Measurements from ENCODE around the gene KAT6B.
A peak's percentile ranks its signal among the peaks of the same experiment; 100 is the strongest.
"Not testable (repeated sequence)": the region's sequence is repeated elsewhere in the genome, so short reads cannot be mapped to it uniquely, and the experiment has no call there.

The KAT6B gene

GRCh38 chr10:74863551-74863950 lies 37.2 kb downstream of the KAT6B start:
- DNase-seq, result no peak

GRCh38 chr10:74867351-74867750 lies 41.0 kb downstream of the KAT6B start:
- DNase-seq, result no peak

GRCh38 chr10:74868392-74868977 lies 42.1 kb downstream of the KAT6B start:
- DNase-seq, result no peak

GRCh38 chr10:74869635-74870034 lies 43.2 kb downstream of the KAT6B start:
- no peak for DNase-seq

- no peak for DNase-seq
These were observed 43.8 kb downstream of the KAT6B start for GRCh38 chr10:74870191-74870590.

- DNase-seq, result peak; percentile 23
These were observed 45.4 kb downstream of the KAT6B start for GRCh38 chr10:74871595-74872382.

- DNase-seq, result no peak
These were observed 47.5 kb downstream of the KAT6B start for GRCh38 chr10:74873803-74874454.

- DNase-seq, result no peak
These were observed 48.2 kb downstream of the KAT6B start for GRCh38 chr10:74874649-74875048.

GRCh38 chr10:74875068-74875467 lies 48.7 kb downstream of the KAT6B start:
- DNase-seq, result no peak

- no peak for DNase-seq
These were observed 49.6 kb downstream of the KAT6B start for GRCh38 chr10:74875966-74876365.

GRCh38 chr10:74877054-74877453 lies 50.7 kb downstream of the KAT6B start:
- not testable (repeated sequence) for DNase-seq

- no peak for DNase-seq
These were observed 51.5 kb downstream of the KAT6B start for GRCh38 chr10:74877898-74878297.

- no peak for DNase-seq
These were observed 53.6 kb downstream of the KAT6B start for GRCh38 chr10:74880041-74880440.

- DNase-seq, result no peak
These were observed 55.0 kb downstream of the KAT6B start for GRCh38 chr10:74881253-74881884.

- DNase-seq, result no peak
These were observed 56.0 kb downstream of the KAT6B start for GRCh38 chr10:74882427-74882826.

GRCh38 chr10:74882831-74883230 lies 56.4 kb downstream of the KAT6B start:
- DNase-seq, result no peak

GRCh38 chr10:74883428-74883827 lies 57.0 kb downstream of the KAT6B start:
- no peak for DNase-seq

GRCh38 chr10:74887614-74888284 lies 61.3 kb downstream of the KAT6B start:
- no peak for DNase-seq

- no peak for DNase-seq
These were observed 62.7 kb downstream of the KAT6B start for GRCh38 chr10:74888962-74889661.

- DNase-seq, result no peak
These were observed 63.2 kb downstream of the KAT6B start for GRCh38 chr10:74889662-74889998.

GRCh38 chr10:74890460-74890859 lies 64.1 kb downstream of the KAT6B start:
- DNase-seq, result no peak

GRCh38 chr10:74891053-74891452 lies 64.7 kb downstream of the KAT6B start:
- DNase-seq, result no peak

- DNase-seq, result no peak
These were observed 66.4 kb downstream of the KAT6B start for GRCh38 chr10:74892839-74893238.

Measured in stimulated activated CD4-positive, alpha-beta T cell treated with anti-CD3 and anti-CD28 coated beads, Interleukin-4, amount 100 ng/mL, for 24 hours (primary cell).